BE2C (cell line): ENCODE measurements around the gene DUOXA2.

Experiments
- DNase-seq: peaks from one replicate; pipeline ENCODE4 v3.0.0-alpha.2; 2020
- H3K27me3 ChIP-seq: fragments of 250-450 bp; sonication (Bioruptor Pico); 2 replicates; pipeline ENCODE4 v1.5.1; 2020; ENCODE audit warnings: mild to moderate bottlenecking
- H3K36me3 ChIP-seq: fragments of 250-450 bp; sonication (Bioruptor Pico); 2 replicates; pipeline ENCODE4 v1.5.1; 2020; ENCODE audit warnings: mild to moderate bottlenecking
- H3K4me1 ChIP-seq: fragments of 250-450 bp; sonication (Bioruptor Pico); 2 replicates; pipeline ENCODE4 v1.5.1; 2020
- H3K4me3 ChIP-seq: 2 replicates; pipeline ENCODE4 v1.5.1; 2011; ENCODE audit warnings: low read depth, low read length
- H3K9me3 ChIP-seq: fragments of 250-450 bp; sonication (Bioruptor Pico); 2 replicates; pipeline ENCODE4 v1.5.1; 2020
- CTCF ChIP-seq: IDR thresholded peaks from 2 replicates; pipeline ENCODE4 v1.5.1; 2012; ENCODE audit warnings: mild to moderate bottlenecking, low read depth, low read length

The DUOXA2 gene

GRCh38 chr15:45151998-45152828 is 38.1 kb downstream of the DUOXA2 start:
- no peak for TF ChIP-seq CTCF
- Histone ChIP-seq H3K9me3 (no peaks in the 10 kb centered on the region), H3K36me3 (no peaks in the 10 kb centered on the region), H3K4me1 (peaks cover 39% of the 10 kb centered on the region), H3K4me3 (no peak overlapping the region), H3K27me3 (no peaks in the 10 kb centered on the region)
- DNase-seq: no peak

- no peaks in the 10 kb centered on the region for H3K9me3 ChIP-seq
- H3K27me3 ChIP-seq: no peaks in the 10 kb centered on the region
- DNase-seq: peak; percentile 59
- no peak for TF ChIP-seq CTCF
- H3K4me1 ChIP-seq: peaks cover 13% of the 10 kb centered on the region
- H3K4me3 ChIP-seq: no peak overlapping the region
- H3K36me3 ChIP-seq: no peaks in the 10 kb centered on the region
These were observed 41.6 kb downstream of the DUOXA2 start for GRCh38 chr15:45155739-45156138.

- Histone ChIP-seq H3K9me3 (no peaks in the 10 kb centered on the region), H3K36me3 (no peaks in the 10 kb centered on the region), H3K27me3 (no peaks in the 10 kb centered on the region), H3K4me1 (peaks cover 7% of the 10 kb centered on the region), H3K4me3 (no peak overlapping the region)
- DNase-seq: no peak
- no peak for TF ChIP-seq CTCF
These were observed 42.8 kb downstream of the DUOXA2 start for GRCh38 chr15:45156744-45157455.

- Histone ChIP-seq H3K9me3 (no peaks in the 10 kb centered on the region), H3K4me1 (peaks cover 7% of the 10 kb centered on the region), H3K27me3 (no peaks in the 10 kb centered on the region), H3K36me3 (no peaks in the 10 kb centered on the region), H3K4me3 (no peak overlapping the region)
- TF ChIP-seq CTCF: no peak
- peak; percentile 46 for DNase-seq
These were observed 43.8 kb downstream of the DUOXA2 start for GRCh38 chr15:45157974-45158373.

GRCh38 chr15:45161666-45162065 is 47.5 kb downstream of the DUOXA2 start:
- Histone ChIP-seq H3K27me3 (no peaks in the 10 kb centered on the region), H3K4me1 (peaks cover 10% of the 10 kb centered on the region), H3K36me3 (no peaks in the 10 kb centered on the region), H3K9me3 (no peaks in the 10 kb centered on the region), H3K4me3 (no peak overlapping the region)
- no peak for DNase-seq
- TF ChIP-seq CTCF: no peak
